Fibroblast of villous mesenchyme (primary cell): ENCODE results near the gene CIITA. TPM values are rescaled to one million over a fixed set of nuclear protein-coding genes. Genes with fewer than 3 reads are reported as not detected.
"Not testable (repeated sequence)": the region's sequence is repeated elsewhere in the genome, so short reads cannot be mapped to it uniquely, and the experiment has no call there.

Experiments used
- DNase-seq: peaks from one replicate; pipeline ENCODE4 v3.0.0-alpha.2; 2010; ENCODE audit warnings: low read depth
- H3K4me3 ChIP-seq: 2 replicates; pipeline ENCODE4 v1.5.1; 2011; ENCODE audit warnings: low read depth, mild to moderate bottlenecking, low read length
- total RNA-seq: library from RNA; depleted of rRNA; stranded (reverse); fragments of >200 nt; gene quantifications from 2 replicates; pipeline ENCODE4 v1.2.3, GENCODE V29; 2012
- TF ChIP-seq, protein P1 (sequence below): IDR thresholded peaks from 2 replicates; pipeline ENCODE4 v1.5.1; 2012; ENCODE audit warnings: low read depth, mild to moderate bottlenecking, low read length; ENCODE audit not compliant: insufficient read depth

The CIITA gene
- total RNA-seq, 1 donor = under 0.01 TPM

DNA sequence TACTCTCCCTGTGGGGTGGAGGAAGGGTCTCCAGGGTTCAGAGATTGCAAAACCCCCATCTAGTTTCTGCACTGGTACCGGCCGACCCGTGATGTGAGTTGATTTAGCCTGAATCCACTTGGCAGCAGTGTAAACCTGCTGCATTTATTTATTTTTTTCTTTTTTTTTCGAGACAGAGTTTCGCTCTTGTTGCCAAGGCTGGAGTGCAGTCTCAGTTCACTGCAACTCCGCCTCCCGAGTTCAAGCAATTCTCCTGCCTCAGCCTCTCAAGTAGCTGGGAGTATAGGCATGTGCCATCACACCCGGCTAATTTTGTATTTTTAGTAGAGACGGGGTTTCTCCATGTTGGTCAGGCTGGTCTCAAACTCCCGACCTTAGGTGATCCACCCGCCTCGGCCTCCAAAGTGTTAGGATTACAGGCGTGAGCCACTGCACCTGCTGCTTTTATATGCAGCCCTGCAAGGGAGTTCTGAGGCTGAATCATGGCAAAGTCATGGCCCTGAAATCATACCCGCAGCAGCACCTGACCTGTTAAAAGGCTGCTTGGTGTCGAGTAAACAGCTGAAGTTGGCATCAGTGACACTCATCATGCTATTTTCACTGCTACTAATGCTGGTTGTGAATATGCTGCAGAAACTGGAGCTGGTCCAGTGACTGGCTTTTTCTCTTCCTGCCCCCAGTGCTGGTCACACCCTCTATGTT, 43.9 kb downstream of the CIITA start:
- DNase-seq = no peak
- no peak overlapping the region for H3K4me3 ChIP-seq
- TF ChIP-seq, protein P1, sequence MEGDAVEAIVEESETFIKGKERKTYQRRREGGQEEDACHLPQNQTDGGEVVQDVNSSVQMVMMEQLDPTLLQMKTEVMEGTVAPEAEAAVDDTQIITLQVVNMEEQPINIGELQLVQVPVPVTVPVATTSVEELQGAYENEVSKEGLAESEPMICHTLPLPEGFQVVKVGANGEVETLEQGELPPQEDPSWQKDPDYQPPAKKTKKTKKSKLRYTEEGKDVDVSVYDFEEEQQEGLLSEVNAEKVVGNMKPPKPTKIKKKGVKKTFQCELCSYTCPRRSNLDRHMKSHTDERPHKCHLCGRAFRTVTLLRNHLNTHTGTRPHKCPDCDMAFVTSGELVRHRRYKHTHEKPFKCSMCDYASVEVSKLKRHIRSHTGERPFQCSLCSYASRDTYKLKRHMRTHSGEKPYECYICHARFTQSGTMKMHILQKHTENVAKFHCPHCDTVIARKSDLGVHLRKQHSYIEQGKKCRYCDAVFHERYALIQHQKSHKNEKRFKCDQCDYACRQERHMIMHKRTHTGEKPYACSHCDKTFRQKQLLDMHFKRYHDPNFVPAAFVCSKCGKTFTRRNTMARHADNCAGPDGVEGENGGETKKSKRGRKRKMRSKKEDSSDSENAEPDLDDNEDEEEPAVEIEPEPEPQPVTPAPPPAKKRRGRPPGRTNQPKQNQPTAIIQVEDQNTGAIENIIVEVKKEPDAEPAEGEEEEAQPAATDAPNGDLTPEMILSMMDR = no peak

DNA sequence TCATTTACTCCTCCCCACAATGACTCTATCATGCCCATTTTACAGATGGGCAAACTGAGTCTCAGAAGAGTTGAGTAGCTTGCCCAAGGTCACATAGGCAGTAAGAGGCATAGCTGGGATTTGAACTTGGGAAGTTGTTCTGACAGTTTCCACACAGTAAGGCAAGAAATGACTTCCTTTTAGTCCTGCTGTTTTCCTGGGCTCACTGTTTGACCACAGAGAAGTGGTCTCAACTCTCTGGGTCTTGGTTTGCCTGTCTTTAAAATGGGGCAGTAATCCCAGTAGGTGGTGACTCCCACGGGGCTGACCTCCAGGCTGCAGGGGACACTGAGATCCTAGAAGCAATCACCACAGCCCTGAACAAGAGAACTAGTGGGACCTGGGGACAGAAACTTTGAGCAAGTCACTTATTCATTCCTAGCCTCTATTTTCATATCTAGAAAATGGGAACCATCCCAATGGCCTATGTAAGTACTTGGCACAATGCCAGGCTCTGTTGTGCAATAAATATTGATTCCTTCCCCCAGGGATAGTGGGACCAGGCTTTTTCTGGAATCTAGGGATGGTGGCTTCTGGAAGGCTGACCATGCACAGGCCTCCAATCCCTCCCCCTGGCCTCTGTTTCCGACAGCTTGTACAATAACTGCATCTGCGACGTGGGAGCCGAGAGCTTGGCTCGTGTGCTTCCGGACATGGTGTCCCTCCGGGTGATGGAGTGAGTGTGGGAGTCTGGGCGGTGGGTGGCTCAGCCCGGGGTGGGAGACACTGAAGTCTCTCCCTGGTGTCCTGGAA, 44.7 kb downstream of the CIITA start:
- no peak overlapping the region for H3K4me3 ChIP-seq
- TF ChIP-seq, protein P1 = no peak
- no peak for DNase-seq

DNA sequence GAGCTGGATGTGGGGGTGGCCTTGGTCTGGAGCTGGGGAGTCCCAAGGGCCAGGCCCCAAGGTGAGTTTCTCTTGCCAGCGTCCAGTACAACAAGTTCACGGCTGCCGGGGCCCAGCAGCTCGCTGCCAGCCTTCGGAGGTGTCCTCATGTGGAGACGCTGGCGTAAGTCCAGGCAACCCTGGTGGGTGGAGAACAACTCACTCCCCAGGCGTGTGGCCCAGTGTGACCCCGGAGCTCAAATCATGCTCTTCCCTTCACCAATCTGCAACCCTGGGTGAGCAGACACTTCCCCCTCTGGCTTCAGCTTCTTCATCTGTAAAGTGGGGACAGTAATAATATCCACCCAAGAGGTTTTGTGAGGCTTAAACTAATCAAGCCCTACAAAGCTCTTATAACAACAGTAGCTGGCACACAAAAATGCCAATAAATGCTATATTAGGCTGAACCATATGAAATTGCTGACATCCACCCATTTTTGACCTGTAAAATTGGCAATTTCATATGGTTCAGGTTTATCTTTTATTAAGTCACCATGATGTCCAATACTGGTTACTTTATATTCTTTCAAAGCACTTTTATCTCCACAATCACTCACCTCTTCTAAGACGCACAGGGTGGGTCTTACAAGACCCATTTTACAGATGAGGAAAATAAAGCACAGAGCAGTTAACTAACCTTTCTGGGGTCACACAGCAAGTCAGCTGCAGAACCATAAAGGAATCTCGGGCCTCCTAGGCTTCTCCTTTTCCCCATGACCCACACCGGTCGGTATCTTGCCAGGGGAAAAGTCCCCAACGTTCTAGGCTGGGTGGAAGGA, 45.5 kb downstream of the CIITA start:
- no peak overlapping the region for H3K4me3 ChIP-seq
- no peak for DNase-seq
- TF ChIP-seq, protein P1 = no peak

DNA sequence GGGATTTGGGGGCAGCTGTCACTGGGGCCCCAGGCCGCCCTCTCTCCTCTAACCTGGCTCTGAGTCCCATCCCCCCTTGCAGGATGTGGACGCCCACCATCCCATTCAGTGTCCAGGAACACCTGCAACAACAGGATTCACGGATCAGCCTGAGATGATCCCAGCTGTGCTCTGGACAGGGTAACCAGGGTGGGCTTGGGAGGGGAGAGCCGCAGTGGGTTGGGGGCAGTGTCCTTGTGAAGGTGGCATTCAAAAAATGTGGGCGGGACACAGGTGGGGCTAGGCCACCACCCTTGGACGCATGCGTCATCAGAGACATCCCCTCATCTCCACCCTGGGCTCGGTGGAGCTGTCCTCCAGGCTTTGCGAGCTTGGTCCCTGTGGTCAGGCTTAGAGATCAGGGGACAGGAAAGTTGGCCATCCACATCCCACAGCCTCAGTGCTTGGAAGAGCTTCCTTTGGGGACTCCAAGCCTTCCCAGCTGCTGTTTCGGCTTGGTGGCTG, 46.2 kb downstream of the CIITA start:
- H3K4me3 ChIP-seq = no peak overlapping the region
- TF ChIP-seq, protein P1 = no peak
- DNase-seq = no peak

- TF ChIP-seq, protein P1 = no peak
- H3K4me3 ChIP-seq = no peak overlapping the region
- DNase-seq = no peak
These were observed 46.7 kb downstream of the CIITA start for GRCh38 chr16:10923650-10924214.

DNA sequence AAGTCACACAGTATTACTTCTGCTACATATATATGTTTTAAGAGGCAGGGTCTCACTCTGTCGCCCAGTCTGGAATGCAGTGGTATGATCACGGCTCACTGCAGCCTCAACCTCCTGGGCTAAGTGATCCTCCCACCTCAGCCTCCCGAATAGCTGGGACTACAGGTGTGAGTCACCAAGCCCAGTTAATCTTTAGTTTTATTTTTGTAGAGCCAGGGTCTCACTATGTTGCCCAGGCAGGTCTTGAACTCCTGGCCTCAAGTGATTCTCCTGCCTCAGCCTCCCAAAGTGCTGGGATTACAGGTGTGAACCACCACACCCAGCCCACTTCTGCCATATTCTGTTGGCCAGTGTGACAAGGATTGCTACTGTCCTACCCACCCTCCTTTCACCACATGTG, 48.3 kb downstream of the CIITA start:
- DNase-seq, H3K4me3 ChIP-seq: not testable (repeated sequence)
